Karpas-422 (cell line): ENCODE measurements around the gene ZNF575. TPM values are rescaled to one million over a fixed set of nuclear protein-coding genes. Genes with fewer than 3 reads are reported as not detected.

Source experiments
- DNase-seq: peaks from one replicate; pipeline ENCODE4 v3.0.0-alpha.2; 2015
- H2AFZ ChIP-seq: fragments of 200-600 bp; sonication (generic); 2 replicates; pipeline ENCODE4 v1.6.1; 2014; ENCODE audit warnings: antibody characterized with exemption, low read length, mixed read lengths
- H3K27ac ChIP-seq: fragments of 200-600 bp; sonication (generic); 2 replicates; pipeline ENCODE4 v1.5.1; 2014; ENCODE audit warnings: mild to moderate bottlenecking, low read length, moderate library complexity
- H3K27me3 ChIP-seq: fragments of 200-600 bp; sonication (generic); 2 replicates; pipeline ENCODE4 v1.6.1; 2014; ENCODE audit warnings: low read length, mixed read lengths
- H3K36me3 ChIP-seq: fragments of 200-600 bp; sonication (generic); 2 replicates; pipeline ENCODE4 v1.6.1; 2014; ENCODE audit warnings: low read length, mixed read lengths; ENCODE audit not compliant: insufficient read depth
- H3K4me1 ChIP-seq: fragments of 200-600 bp; sonication (generic); 2 replicates; pipeline ENCODE4 v1.6.1; 2014; ENCODE audit warnings: mild to moderate bottlenecking, low read length, mixed read lengths
- H3K4me2 ChIP-seq: fragments of 200-600 bp; sonication (generic); 2 replicates; pipeline ENCODE4 v1.6.1; 2014; ENCODE audit warnings: low read length, low read depth, mild to moderate bottlenecking; ENCODE audit not compliant: poor library complexity, severe bottlenecking
- H3K4me3 ChIP-seq: fragments of 200-600 bp; sonication (generic); 2 replicates; pipeline ENCODE4 v1.5.1; 2014; ENCODE audit warnings: mild to moderate bottlenecking, antibody characterized with exemption, low read length, mixed read lengths
- H3K79me2 ChIP-seq: fragments of 200-600 bp; sonication (generic); 2 replicates; pipeline ENCODE4 v1.6.1; 2014; ENCODE audit warnings: mild to moderate bottlenecking, low read length, mixed read lengths
- H3K9ac ChIP-seq: fragments of 200-600 bp; sonication (generic); 2 replicates; pipeline ENCODE4 v1.6.0; 2014; ENCODE audit warnings: low read length
- H3K9me2 ChIP-seq: fragments of 200-600 bp; sonication (generic), shearing (Covaris generic); replicated peaks from 2 replicates; pipeline ENCODE4 v1.6.0; 2014; ENCODE audit warnings: mild to moderate bottlenecking, low read length, moderate library complexity; ENCODE audit not compliant: insufficient read depth
- H3K9me3 ChIP-seq: fragments of 300-700, 200-600 bp; sonication (generic); 2 replicates; pipeline ENCODE4 v1.6.1; 2014; ENCODE audit warnings: low read length, mixed read lengths
- H4K20me1 ChIP-seq: fragments of 200-600 bp; sonication (generic); 2 replicates; pipeline ENCODE4 v1.6.1; 2014; ENCODE audit warnings: mild to moderate bottlenecking, antibody characterized with exemption, low read length, low read depth; ENCODE audit not compliant: insufficient read depth
- total RNA-seq: library from RNA; depleted of rRNA; stranded (reverse); fragments of >200 nt; shearing (Covaris generic); gene quantifications from 2 replicates; pipeline ENCODE4 v1.2.3, GENCODE V29; 2014; ENCODE audit warnings: low replicate concordance; rRNA removed

ZNF575 gene, protein sequence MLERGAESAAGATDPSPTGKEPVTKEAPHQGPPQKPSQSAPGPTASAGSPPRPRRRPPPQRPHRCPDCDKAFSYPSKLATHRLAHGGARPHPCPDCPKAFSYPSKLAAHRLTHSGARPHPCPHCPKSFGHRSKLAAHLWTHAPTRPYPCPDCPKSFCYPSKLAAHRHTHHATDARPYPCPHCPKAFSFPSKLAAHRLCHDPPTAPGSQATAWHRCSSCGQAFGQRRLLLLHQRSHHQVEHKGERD
- 0.34 TPM in 1 of 2 replicates, not detected in the other for total RNA-seq

DNA sequence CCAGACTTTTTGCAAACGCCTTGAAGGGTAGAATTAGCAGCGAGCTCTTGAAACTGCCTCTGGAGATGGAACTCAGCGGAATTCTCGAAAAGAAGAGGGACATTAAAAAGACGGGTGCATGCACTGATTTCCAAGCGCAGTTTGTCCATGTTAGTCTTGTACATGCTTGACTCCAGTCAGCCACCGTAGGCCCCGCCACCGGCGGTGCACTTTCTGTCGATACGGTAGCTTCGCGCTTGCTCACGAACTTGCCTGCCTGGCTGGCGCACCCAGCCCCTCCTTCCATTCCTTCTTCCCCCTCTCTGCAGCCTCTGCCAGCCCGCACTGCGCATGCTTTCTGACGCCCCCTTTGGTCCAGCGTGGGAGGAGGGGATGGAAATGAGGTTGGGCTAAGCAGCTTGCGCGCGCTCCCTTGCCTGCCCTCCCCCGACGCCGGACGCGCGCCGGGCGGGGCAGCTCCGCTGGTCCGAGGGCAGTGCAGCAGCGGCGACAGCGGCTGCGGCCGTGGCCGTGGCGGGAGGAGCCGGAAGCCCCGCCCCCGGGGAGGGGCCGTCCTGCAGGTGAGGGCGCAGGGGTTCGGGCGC, at the start of gene ZNF575:
TSS of gene ZNF575 (plus strand) at position 227 of the 584 bp plus-strand sequence. CDS start 1,235 bp downstream, outside the sequence.
- no peaks in the 10 kb centered on the region for H3K79me2 ChIP-seq
- no peaks in the 10 kb centered on the region for H3K9me2 ChIP-seq
- no peaks in the 10 kb centered on the region for H4K20me1 ChIP-seq
- H3K27ac ChIP-seq: peak within 1 kb of the TSS; percentile 69
- H3K9me3 ChIP-seq: no peaks in the 10 kb centered on the region
- H3K9ac ChIP-seq: peak within 1 kb of the TSS; percentile 56
- DNase-seq: peak; percentile 93
- H3K4me3 ChIP-seq: peak within 1 kb of the TSS; percentile 54
- peak within 1 kb of the TSS; percentile 60; the same call in 1 of the 2 replicates for H2AFZ ChIP-seq
- H3K27me3 ChIP-seq: no peaks in the 10 kb centered on the region
- H3K4me2 ChIP-seq: peak within 1 kb of the TSS; percentile 73
- no peaks in the 10 kb centered on the region for H3K36me3 ChIP-seq
- peaks cover 22% of the 10 kb centered on the region for H3K4me1 ChIP-seq

DNA sequence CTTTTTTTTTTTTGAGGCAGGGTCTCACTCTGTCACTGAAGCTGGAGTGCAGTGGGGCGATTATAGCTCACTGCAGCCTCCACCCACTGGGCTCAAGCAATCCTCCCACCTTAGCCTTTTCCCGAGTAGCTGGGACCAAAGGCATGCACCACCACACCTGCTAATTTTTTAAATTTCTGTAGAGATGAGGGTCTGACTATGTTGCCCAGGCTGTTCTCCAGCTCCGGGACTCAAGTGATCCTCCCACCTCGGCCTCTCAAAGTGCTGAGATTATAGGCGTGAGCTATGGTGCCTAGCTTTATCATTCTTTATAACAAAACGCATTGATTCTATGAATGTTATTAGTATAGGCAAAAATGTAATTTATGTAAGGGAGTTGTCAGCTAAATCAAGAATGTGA, 49.7 kb upstream of the ZNF575 start:
- H3K4me3 ChIP-seq: no peak overlapping the region
- no peak overlapping the region for H3K9ac ChIP-seq
- H3K4me2 ChIP-seq: no peak overlapping the region
- H3K79me2 ChIP-seq: no peaks in the 10 kb centered on the region
- no peak overlapping the region for H3K27ac ChIP-seq
- DNase-seq: no peak
- H2AFZ ChIP-seq: no peak overlapping the region
- no peaks in the 10 kb centered on the region for H3K36me3 ChIP-seq
- no peaks in the 10 kb centered on the region for H3K27me3 ChIP-seq
- H3K9me2 ChIP-seq: no peaks in the 10 kb centered on the region
- no peaks in the 10 kb centered on the region for H3K9me3 ChIP-seq
- H3K4me1 ChIP-seq: peaks cover 4% of the 10 kb centered on the region; the same call in 1 of the 2 replicates
- no peaks in the 10 kb centered on the region for H4K20me1 ChIP-seq

DNA sequence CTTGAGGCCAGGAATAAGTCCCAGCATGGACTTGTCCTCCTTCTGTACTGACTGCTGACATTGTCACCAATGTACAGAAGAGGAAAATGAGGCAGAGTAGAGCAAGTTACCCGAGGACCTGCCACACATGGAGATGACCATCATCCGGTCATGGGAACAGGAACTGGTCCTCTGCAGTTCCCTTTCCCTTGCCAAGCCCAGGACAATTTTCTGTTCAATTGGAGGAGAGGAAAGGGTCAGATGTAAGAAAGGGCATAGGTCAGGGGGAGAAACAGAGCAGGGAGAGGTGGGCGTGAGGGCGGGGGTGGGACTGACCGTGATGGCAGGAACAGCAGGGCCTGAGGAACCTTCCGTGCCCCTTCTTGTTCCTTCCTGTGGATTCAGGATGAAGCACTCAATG, 47.0 kb upstream of the ZNF575 start:
- H3K4me3 ChIP-seq: no peak overlapping the region
- H3K79me2 ChIP-seq: no peaks in the 10 kb centered on the region
- DNase-seq: no peak

DNA sequence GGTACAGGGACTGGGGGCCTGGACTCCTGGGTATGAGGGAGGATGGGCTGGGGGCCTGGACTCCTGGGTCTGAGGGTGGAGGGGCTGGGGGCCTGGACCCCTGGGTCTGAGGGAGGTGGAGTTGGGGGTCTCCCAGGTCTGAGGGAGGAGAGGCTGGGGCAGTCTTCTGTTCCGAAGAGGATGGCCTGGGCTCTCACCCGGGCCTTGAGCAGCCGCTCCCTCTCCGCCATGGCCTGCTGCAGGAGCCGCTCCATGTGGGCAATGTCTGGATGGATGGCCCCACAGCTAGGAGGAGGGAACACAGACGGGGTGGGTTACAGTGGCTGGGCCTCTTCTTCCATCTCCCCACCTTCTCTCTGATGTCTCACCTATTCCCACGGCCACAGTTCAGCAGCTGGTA, 46.6 kb upstream of the ZNF575 start:
- Histone ChIP-seq H3K9me3 (no peaks in the 10 kb centered on the region), H3K9ac (no peak overlapping the region), H3K27me3 (no peaks in the 10 kb centered on the region), H3K36me3 (no peaks in the 10 kb centered on the region), H3K4me2 (no peak overlapping the region), H4K20me1 (no peaks in the 10 kb centered on the region), H3K9me2 (no peaks in the 10 kb centered on the region), H3K79me2 (no peaks in the 10 kb centered on the region), H3K4me1 (peaks cover 4% of the 10 kb centered on the region; the same call in 1 of the 2 replicates), H3K4me3 (no peak overlapping the region), H2AFZ (no peak overlapping the region), H3K27ac (no peak overlapping the region)
- no peak for DNase-seq

More for the DNA sequence above, 47.0 kb upstream of the ZNF575 start:
- Histone ChIP-seq H3K36me3 (no peaks in the 10 kb centered on the region), H3K4me1 (peaks cover 4% of the 10 kb centered on the region; the same call in 1 of the 2 replicates), H3K27ac (no peak overlapping the region), H2AFZ (no peak overlapping the region), H3K9ac (no peak overlapping the region), H3K27me3 (no peaks in the 10 kb centered on the region), H4K20me1 (no peaks in the 10 kb centered on the region), H3K9me3 (no peaks in the 10 kb centered on the region), H3K9me2 (no peaks in the 10 kb centered on the region), H3K4me2 (no peak overlapping the region)

DNA sequence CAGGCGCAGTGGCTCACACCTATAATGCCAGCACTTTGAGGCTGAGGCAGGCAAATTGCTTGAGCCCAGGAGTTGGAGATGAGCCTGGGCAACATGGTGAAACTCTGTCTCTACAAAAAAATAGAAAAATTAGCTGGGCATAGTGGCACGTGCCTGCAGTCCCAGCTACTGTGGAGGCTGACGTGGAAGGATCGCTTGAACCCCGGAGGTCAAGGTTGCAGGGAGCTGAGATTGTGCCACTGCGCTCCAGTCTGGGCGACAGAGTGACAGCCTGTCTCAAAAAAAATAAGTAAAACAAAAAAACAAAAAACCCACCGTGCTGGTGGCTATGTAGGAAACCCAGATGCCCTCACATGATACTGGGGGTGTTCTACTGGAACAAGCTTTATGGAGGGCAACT, 44.8 kb upstream of the ZNF575 start:
- Histone ChIP-seq H3K4me3 (no peak overlapping the region), H3K9ac (no peak overlapping the region), H3K4me1 (peaks cover 4% of the 10 kb centered on the region; the same call in 1 of the 2 replicates), H3K79me2 (no peaks in the 10 kb centered on the region), H2AFZ (no peak overlapping the region), H4K20me1 (no peaks in the 10 kb centered on the region), H3K9me2 (no peaks in the 10 kb centered on the region), H3K27me3 (no peaks in the 10 kb centered on the region), H3K4me2 (no peak overlapping the region), H3K36me3 (no peaks in the 10 kb centered on the region), H3K9me3 (no peaks in the 10 kb centered on the region), H3K27ac (no peak overlapping the region)
- DNase-seq: no peak

DNA sequence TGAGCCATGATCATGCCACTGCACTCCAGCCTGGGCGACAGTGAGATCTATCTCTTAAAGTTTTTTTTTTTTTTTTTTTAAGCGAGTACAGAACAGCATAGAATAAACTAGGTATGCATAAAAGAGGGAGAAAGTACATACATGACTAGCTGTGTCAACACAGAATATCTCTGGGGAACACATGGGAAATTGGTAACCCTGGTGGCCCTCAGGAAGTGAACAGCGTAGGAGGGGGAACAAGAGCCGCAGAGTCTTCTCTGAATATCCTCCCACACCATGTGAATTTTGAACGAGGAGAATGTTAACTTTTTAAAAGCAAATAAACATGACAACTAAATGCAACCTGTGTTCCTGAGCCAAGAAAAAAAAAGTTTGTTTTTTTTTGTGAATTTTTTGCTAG, 43.7 kb upstream of the ZNF575 start:
- Histone ChIP-seq H3K36me3 (no peaks in the 10 kb centered on the region), H3K27me3 (no peaks in the 10 kb centered on the region), H3K9me3 (no peaks in the 10 kb centered on the region), H2AFZ (no peak overlapping the region), H3K4me2 (no peak overlapping the region), H3K79me2 (no peaks in the 10 kb centered on the region), H4K20me1 (no peaks in the 10 kb centered on the region), H3K27ac (no peak overlapping the region), H3K9ac (no peak overlapping the region), H3K9me2 (no peaks in the 10 kb centered on the region), H3K4me1 (no peaks in the 10 kb centered on the region), H3K4me3 (no peak overlapping the region)
- no peak for DNase-seq

DNA sequence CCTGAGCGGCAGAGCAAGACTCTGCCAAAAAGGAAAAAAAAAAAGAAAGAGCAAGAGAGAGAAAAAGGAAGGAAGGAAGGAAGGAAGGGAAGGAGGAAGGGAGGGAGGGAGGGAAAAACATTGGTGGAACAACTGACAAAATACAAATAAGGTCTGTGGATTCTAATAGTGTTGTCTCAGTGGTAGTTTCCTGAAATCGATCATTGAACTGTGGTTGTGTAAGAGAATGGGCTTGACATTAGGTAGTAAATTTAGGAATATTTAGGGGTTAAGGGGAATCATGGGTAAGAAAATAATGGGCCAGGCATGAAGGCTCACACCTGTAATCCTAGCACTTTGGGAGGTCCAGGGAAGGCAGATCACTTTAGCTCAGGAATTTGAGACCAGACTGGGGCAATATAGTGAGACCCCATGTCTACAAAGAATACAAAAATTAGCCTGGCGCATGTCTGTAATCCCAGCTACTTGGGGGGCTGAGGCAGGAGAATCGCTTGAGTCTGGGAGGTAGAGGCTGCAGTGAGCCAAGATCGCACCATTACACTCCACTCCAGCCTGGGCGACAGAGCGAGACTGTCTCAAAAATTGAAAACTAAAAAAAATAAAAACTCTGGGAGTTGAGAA, 42.9 kb upstream of the ZNF575 start:
- no peak overlapping the region for H3K4me2 ChIP-seq
- no peaks in the 10 kb centered on the region for H3K9me3 ChIP-seq
- H3K9me2 ChIP-seq: no peaks in the 10 kb centered on the region
- H3K36me3 ChIP-seq: no peaks in the 10 kb centered on the region
- no peak overlapping the region for H3K27ac ChIP-seq
- no peak overlapping the region for H3K9ac ChIP-seq
- H2AFZ ChIP-seq: no peak overlapping the region
- no peak overlapping the region for H3K4me3 ChIP-seq
- no peaks in the 10 kb centered on the region for H3K27me3 ChIP-seq
- no peaks in the 10 kb centered on the region for H4K20me1 ChIP-seq
- H3K4me1 ChIP-seq: no peaks in the 10 kb centered on the region
- H3K79me2 ChIP-seq: no peaks in the 10 kb centered on the region
- DNase-seq: no peak

DNA sequence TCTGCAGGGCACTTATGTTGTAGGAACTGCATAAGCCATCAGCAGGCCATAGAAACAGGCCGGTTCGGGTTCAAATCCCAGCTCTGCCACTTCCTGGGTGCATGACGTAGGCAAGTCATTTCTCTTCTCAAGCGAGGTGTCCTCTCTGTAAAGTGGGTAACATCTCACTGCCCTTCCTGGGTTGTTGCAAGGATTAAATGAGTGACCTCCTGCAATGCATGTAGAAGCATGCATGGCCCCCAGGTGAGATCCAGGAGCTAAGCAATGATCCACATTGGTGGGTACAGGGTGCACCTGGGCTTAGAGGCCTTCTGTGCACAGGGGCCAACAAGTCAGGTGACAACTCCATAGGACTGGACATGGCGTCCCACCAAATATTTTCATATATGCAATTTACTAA, 42.2 kb upstream of the ZNF575 start:
- Histone ChIP-seq H3K36me3 (no peaks in the 10 kb centered on the region), H3K79me2 (no peaks in the 10 kb centered on the region), H3K9me3 (no peaks in the 10 kb centered on the region), H3K9ac (no peak overlapping the region), H3K4me1 (no peaks in the 10 kb centered on the region), H4K20me1 (no peaks in the 10 kb centered on the region), H3K27me3 (no peaks in the 10 kb centered on the region), H2AFZ (no peak overlapping the region), H3K4me3 (no peak overlapping the region), H3K27ac (no peak overlapping the region), H3K4me2 (no peak overlapping the region), H3K9me2 (no peaks in the 10 kb centered on the region)
- DNase-seq: no peak
